ENCODE results near the gene OR2AG2.

The OR2AG2 gene

GRCh38 chr11:6724013-6724412 lies 47.8 kb downstream of the OR2AG2 start:
- no peak for TF ChIP-seq SNAI2 (CRISPR knock-in tag; IDR thresholded peaks at IDR 0.05)
- TF ChIP-seq ARNTL (CRISPR knock-in tag; IDR thresholded peaks at IDR 0.05; ENCODE audit: borderline replicate concordance, low read depth), result no peak
- no peak for TF ChIP-seq TSHZ2 (CRISPR knock-in tag; IDR thresholded peaks at IDR 0.05)
- TF ChIP-seq TCF4 (CRISPR knock-in tag; IDR thresholded peaks at IDR 0.05; ENCODE audit: borderline replicate concordance), result no peak
- TF ChIP-seq OSR1 (CRISPR knock-in tag; IDR thresholded peaks at IDR 0.05), result no peak
- TF ChIP-seq ZNF565 (CRISPR knock-in tag; conservative IDR thresholded peaks at IDR 0.05; ENCODE audit: low read depth), result no peak
- TF ChIP-seq CSDC2 (CRISPR knock-in tag; IDR thresholded peaks at IDR 0.05), result no peak
- TF ChIP-seq PATZ1 (CRISPR knock-in tag; IDR thresholded peaks at IDR 0.05; ENCODE audit: borderline replicate concordance), result no peak
- no peak for TF ChIP-seq CSRNP3 (CRISPR knock-in tag; IDR thresholded peaks at IDR 0.05)
- no peak for TF ChIP-seq TOX (CRISPR knock-in tag; IDR thresholded peaks at IDR 0.05; ENCODE audit: borderline replicate concordance)
- no peak for TF ChIP-seq ZC3H10 (CRISPR knock-in tag; IDR thresholded peaks at IDR 0.05)
- TF ChIP-seq ZNF8 (CRISPR knock-in tag; IDR thresholded peaks at IDR 0.05), result no peak
- no peak for TF ChIP-seq CREB5 (CRISPR knock-in tag; IDR thresholded peaks at IDR 0.05; ENCODE audit: low read depth)
- no peak for TF ChIP-seq ZNF70 (CRISPR knock-in tag; IDR thresholded peaks at IDR 0.05)
- TF ChIP-seq GLIS3 (CRISPR knock-in tag; IDR thresholded peaks at IDR 0.05), result no peak
- no peak for TF ChIP-seq ZFP3 (CRISPR knock-in tag; IDR thresholded peaks at IDR 0.05)
- TF ChIP-seq ZFP30 (CRISPR knock-in tag; IDR thresholded peaks at IDR 0.05), result no peak
- no peak for TF ChIP-seq BACH2 (CRISPR knock-in tag; IDR thresholded peaks at IDR 0.05; ENCODE audit: borderline replicate concordance)
- TF ChIP-seq PPARA (CRISPR knock-in tag; IDR thresholded peaks at IDR 0.05; ENCODE audit: borderline replicate concordance), result no peak
- no peak for TF ChIP-seq RARB (CRISPR knock-in tag; IDR thresholded peaks at IDR 0.05)
- no peak for ATAC-seq

GRCh38 chr11:6721343-6721742 lies 50.4 kb downstream of the OR2AG2 start:
- TF ChIP-seq TOX (CRISPR knock-in tag; IDR thresholded peaks at IDR 0.05; ENCODE audit: borderline replicate concordance) (no peak), GLIS3 (CRISPR knock-in tag; IDR thresholded peaks at IDR 0.05) (no peak), SNAI2 (CRISPR knock-in tag; IDR thresholded peaks at IDR 0.05) (no peak), ZFP30 (CRISPR knock-in tag; IDR thresholded peaks at IDR 0.05) (no peak), CREB5 (CRISPR knock-in tag; IDR thresholded peaks at IDR 0.05; ENCODE audit: low read depth) (no peak), ZNF8 (CRISPR knock-in tag; IDR thresholded peaks at IDR 0.05) (no peak), ZNF565 (CRISPR knock-in tag; conservative IDR thresholded peaks at IDR 0.05; ENCODE audit: low read depth) (no peak), OSR1 (CRISPR knock-in tag; IDR thresholded peaks at IDR 0.05) (no peak), PATZ1 (CRISPR knock-in tag; IDR thresholded peaks at IDR 0.05; ENCODE audit: borderline replicate concordance) (no peak), TSHZ2 (CRISPR knock-in tag; IDR thresholded peaks at IDR 0.05) (no peak), TCF4 (CRISPR knock-in tag; IDR thresholded peaks at IDR 0.05; ENCODE audit: borderline replicate concordance) (no peak), RARB (CRISPR knock-in tag; IDR thresholded peaks at IDR 0.05) (no peak), CSDC2 (CRISPR knock-in tag; IDR thresholded peaks at IDR 0.05) (no peak)

More at GRCh38 chr11:6721343-6721742, 50.4 kb downstream of the OR2AG2 start:
- ATAC-seq, result no peak

All from SK-N-SH treated with all-trans-retinoic acid at 6 μM for 48 hours (cell line).